ENCODE measurements around the gene AVEN. TPM values are rescaled to one million over a fixed set of nuclear protein-coding genes. Genes with fewer than 3 reads are reported as not detected.

The AVEN gene
- total and polyA plus RNA-seq, 2 experiments from 2014 or later: 18.2 to 27.0 TPM

GRCh38 chr15:34018021-34018645 lies 20.9 kb downstream of the AVEN start:
- no peaks in the 10 kb centered on the region for H3K9me2 ChIP-seq (ENCODE audit: insufficient read depth)
- H3F3A ChIP-seq (ENCODE audit: insufficient read depth): no peaks in the 10 kb centered on the region
- no peaks in the 10 kb centered on the region for H3K36me3 ChIP-seq (ENCODE audit: low read depth)
- peaks cover 3% of the 10 kb centered on the region; the same call in 1 of the 2 replicates for H4K20me1 ChIP-seq (ENCODE audit: insufficient read depth)
- no peak overlapping the region for H2AFZ ChIP-seq
- H3K79me2 ChIP-seq (ENCODE audit: insufficient read depth): peaks cover 39% of the 10 kb centered on the region
- H3K4me1 ChIP-seq (ENCODE audit: insufficient read depth): no peaks in the 10 kb centered on the region
- H3K4me2 ChIP-seq (ENCODE audit: unreplicated experiment): no peak overlapping the region
- WGBS, 2 experiments (ENCODE audit: low coverage in 1 of 2, low lambda C conversion rate in 2 of 2, missing lambda C conversion rate in 2 of 2): 95 to 98% methylated on average over 16 of the region's 16 CpGs
- H3K4me3 ChIP-seq: no peak overlapping the region
- no peak for DNase-seq
- H3K27ac ChIP-seq: no peak overlapping the region
- in situ Hi-C loops (cut with MboI): no loop called here
- no peaks in the 10 kb centered on the region for H3K9me3 ChIP-seq (ENCODE audit: low read depth)
- no peak for TF ChIP-seq EZH2 (IDR thresholded peaks at IDR 0.05; ENCODE audit: insufficient read depth, poor library complexity, severe bottlenecking)
- no peak for TF ChIP-seq EZH2phosphoT487 (IDR thresholded peaks at IDR 0.05; ENCODE audit: insufficient read depth, low read depth)
- H3K27me3 ChIP-seq (replicated peaks; ENCODE audit: insufficient read depth): no peaks in the 10 kb centered on the region
- H3K9ac ChIP-seq: no peak overlapping the region

GRCh38 chr15:34014556-34014955 lies 24.4 kb downstream of the AVEN start:
- Histone ChIP-seq H3K4me2 (ENCODE audit: unreplicated experiment) (no peak overlapping the region), H3K36me3 (ENCODE audit: low read depth) (no peaks in the 10 kb centered on the region), H3K9me3 (ENCODE audit: low read depth) (no peaks in the 10 kb centered on the region), H3K79me2 (ENCODE audit: insufficient read depth) (peaks cover 42% of the 10 kb centered on the region), H4K20me1 (ENCODE audit: insufficient read depth) (peaks cover 3% of the 10 kb centered on the region; the same call in 1 of the 2 replicates), H3F3A (ENCODE audit: insufficient read depth) (no peaks in the 10 kb centered on the region), H3K27me3 (replicated peaks; ENCODE audit: insufficient read depth) (no peaks in the 10 kb centered on the region), H3K4me1 (ENCODE audit: insufficient read depth) (no peaks in the 10 kb centered on the region), H3K9me2 (ENCODE audit: insufficient read depth) (no peaks in the 10 kb centered on the region), H3K27ac (no peak overlapping the region), H2AFZ (no peak overlapping the region), H3K4me3 (no peak overlapping the region), H3K9ac (no peak overlapping the region)
- TF ChIP-seq EZH2 (IDR thresholded peaks at IDR 0.05; ENCODE audit: insufficient read depth, poor library complexity, severe bottlenecking) (no peak), EZH2phosphoT487 (IDR thresholded peaks at IDR 0.05; ENCODE audit: insufficient read depth, low read depth) (no peak)
- in situ Hi-C loops (cut with MboI): no loop called here
- DNase-seq: no peak
- WGBS, 2 experiments (ENCODE audit: low coverage in 1 of 2, low lambda C conversion rate in 2 of 2, missing lambda C conversion rate in 2 of 2): 100% methylated on average over 2 of the region's 2 CpGs

GRCh38 chr15:34013746-34014145 lies 25.3 kb downstream of the AVEN start:
- in situ Hi-C loops (cut with MboI): no loop called here
- DNase-seq: no peak
- Histone ChIP-seq H3K27ac (no peak overlapping the region), H3K9ac (no peak overlapping the region), H3K4me1 (ENCODE audit: insufficient read depth) (no peaks in the 10 kb centered on the region), H3F3A (ENCODE audit: insufficient read depth) (no peaks in the 10 kb centered on the region), H3K36me3 (ENCODE audit: low read depth) (no peaks in the 10 kb centered on the region), H3K4me3 (no peak overlapping the region), H3K79me2 (ENCODE audit: insufficient read depth) (peaks cover 47% of the 10 kb centered on the region), H2AFZ (no peak overlapping the region), H3K27me3 (replicated peaks; ENCODE audit: insufficient read depth) (no peaks in the 10 kb centered on the region), H3K4me2 (ENCODE audit: unreplicated experiment) (no peak overlapping the region), H4K20me1 (ENCODE audit: insufficient read depth) (peaks cover 3% of the 10 kb centered on the region; the same call in 1 of the 2 replicates), H3K9me2 (ENCODE audit: insufficient read depth) (no peaks in the 10 kb centered on the region), H3K9me3 (ENCODE audit: low read depth) (no peaks in the 10 kb centered on the region)
- no peak for TF ChIP-seq EZH2 (IDR thresholded peaks at IDR 0.05; ENCODE audit: insufficient read depth, poor library complexity, severe bottlenecking)
- no peak for TF ChIP-seq EZH2phosphoT487 (IDR thresholded peaks at IDR 0.05; ENCODE audit: insufficient read depth, low read depth)
- 96 to 97% methylated on average over 9 of the region's 9 CpGs for WGBS, 2 experiments (ENCODE audit: low coverage in 1 of 2, low lambda C conversion rate in 2 of 2, missing lambda C conversion rate in 2 of 2)

GRCh38 chr15:34012461-34013028 lies 26.5 kb downstream of the AVEN start:
- Histone ChIP-seq H3K79me2 (ENCODE audit: insufficient read depth) (peaks cover 45% of the 10 kb centered on the region), H2AFZ (no peak overlapping the region), H3K9me3 (ENCODE audit: low read depth) (no peaks in the 10 kb centered on the region), H3K36me3 (ENCODE audit: low read depth) (no peaks in the 10 kb centered on the region), H3K4me3 (no peak overlapping the region), H3K9ac (no peak overlapping the region), H4K20me1 (ENCODE audit: insufficient read depth) (peaks cover 3% of the 10 kb centered on the region; the same call in 1 of the 2 replicates), H3K4me1 (ENCODE audit: insufficient read depth) (no peaks in the 10 kb centered on the region), H3K9me2 (ENCODE audit: insufficient read depth) (no peaks in the 10 kb centered on the region), H3K27me3 (replicated peaks; ENCODE audit: insufficient read depth) (no peaks in the 10 kb centered on the region), H3F3A (ENCODE audit: insufficient read depth) (no peaks in the 10 kb centered on the region), H3K4me2 (ENCODE audit: unreplicated experiment) (no peak overlapping the region), H3K27ac (no peak overlapping the region)
- WGBS, 2 experiments (ENCODE audit: low coverage in 1 of 2, low lambda C conversion rate in 2 of 2, missing lambda C conversion rate in 2 of 2): 95 to 96% methylated on average over 4 of the region's 4 CpGs
- in situ Hi-C loops (cut with MboI): no loop called here
- no peak for DNase-seq
- TF ChIP-seq EZH2 (IDR thresholded peaks at IDR 0.05; ENCODE audit: insufficient read depth, poor library complexity, severe bottlenecking): no peak
- TF ChIP-seq EZH2phosphoT487 (IDR thresholded peaks at IDR 0.05; ENCODE audit: insufficient read depth, low read depth): no peak

Data from GM23248 (cell line).